Stimulated activated CD4-positive, alpha-beta T cell treated with anti-CD3 and anti-CD28 coated beads, Interleukin-15, amount 100 ng/mL, for 24 hours (primary cell): ENCODE measurements around the gene MXRA7.
A peak's percentile ranks its signal among the peaks of the same experiment; 100 is the strongest.

ENCODE experiments used
- DNase-seq: peaks from one replicate; pipeline ENCODE4 v3.0.0-alpha.2; 2020

The MXRA7 gene

DNA sequence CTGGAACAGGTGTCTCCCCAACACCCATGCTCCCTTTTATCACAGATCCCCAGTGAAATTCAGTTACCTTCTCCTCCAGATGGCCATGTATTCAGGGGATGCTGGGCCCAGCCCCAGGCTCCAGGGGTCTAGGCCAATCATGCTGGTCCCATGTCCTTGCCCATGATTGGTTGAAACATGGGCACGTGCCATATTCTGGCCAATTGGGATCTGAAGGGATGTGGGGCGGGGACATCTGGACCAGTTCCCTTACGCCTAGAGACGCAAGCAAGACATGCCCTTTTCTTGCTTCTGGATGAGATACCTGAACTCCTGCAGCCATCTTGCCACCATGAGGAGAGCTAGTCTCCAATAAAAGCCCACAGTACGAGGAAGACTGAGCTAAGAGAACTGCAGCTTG, 36.2 kb downstream of the MXRA7 start:
- DNase-seq = no peak

DNA sequence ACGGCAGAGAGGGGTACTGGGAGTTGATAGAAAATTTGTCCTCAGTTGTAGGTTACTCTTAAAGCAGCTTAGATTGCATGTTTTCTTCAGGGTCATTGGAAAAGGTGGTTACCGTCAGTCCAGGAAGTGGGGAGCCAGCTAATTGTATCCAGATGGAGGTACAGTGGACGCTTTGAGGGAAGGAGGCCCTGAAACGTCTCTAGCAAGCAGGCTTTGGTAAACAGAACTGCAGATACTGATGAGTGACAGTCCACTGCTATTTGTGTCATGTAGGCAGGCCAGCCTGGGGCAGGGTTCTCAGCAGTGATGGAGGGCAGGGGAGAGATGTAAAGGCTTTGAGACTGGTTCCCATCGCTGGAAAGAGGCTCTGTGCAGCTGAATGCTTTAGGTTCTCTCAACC, 37.0 kb downstream of the MXRA7 start:
- no peak for DNase-seq

DNA sequence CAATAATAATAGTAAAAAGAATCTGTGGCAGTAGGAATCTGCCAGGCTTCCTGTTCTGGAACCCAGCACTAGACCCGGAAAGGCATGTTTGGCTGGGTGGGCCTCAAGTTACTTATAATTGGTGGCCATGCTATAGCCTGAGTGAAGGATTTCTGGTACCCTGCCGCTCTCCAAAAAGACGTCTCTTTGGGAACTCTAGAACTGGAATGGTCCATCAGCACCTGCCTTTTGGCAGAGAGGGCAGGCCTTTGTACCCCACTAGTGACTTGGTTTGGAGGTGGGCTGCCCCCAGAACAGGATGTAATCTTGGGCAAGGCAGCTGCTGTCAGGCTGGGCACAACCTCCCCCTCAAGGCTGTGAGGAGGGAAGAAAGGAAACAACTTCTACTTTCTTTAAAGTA, 37.9 kb downstream of the MXRA7 start:
- no peak for DNase-seq

DNA sequence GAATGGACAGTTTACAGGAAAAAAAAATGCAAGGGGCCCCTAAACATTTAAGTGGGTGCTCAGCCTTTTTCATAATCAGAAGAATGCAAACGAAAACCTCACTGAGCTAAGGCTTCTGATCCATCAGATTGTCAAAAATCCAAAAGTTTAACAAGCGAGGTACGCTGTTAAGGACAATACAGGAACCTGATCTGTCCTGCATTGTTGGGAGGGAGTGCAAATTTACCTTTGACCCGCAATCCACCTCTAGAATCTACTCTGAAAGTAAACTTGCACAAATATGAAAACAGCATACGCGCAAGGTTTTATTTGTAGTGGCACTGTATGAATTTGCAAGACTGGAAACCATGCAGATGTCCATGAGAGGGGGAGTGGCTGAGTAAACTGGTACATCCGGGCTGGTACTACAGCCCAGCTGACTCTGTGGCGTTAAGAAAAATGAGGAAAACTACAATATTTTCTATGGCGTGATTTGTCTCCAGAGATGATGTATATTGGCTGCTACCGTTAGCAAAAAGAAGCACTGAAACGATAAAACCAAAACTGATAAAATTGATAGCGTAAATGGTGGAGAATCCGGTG, 38.4 kb downstream of the MXRA7 start:
- no peak for DNase-seq

DNA sequence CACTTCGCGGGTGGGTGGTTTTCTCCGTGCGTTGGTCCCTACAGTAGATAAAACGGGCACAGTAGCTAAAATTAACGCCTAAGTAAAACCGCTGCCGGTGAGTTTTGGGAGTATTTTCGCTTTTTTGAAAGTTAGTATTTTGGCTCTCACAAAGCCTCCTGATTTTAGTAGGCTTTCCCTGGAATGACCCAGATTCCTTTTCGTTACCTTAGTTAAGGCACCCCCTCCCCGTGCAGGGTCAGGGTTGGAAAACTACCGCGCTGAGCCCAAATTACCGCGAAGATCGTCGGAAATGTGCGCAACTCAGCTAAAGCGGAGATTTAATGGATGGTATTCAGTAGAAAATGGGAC, 38.9 kb downstream of the MXRA7 start:
- DNase-seq = no peak

DNA sequence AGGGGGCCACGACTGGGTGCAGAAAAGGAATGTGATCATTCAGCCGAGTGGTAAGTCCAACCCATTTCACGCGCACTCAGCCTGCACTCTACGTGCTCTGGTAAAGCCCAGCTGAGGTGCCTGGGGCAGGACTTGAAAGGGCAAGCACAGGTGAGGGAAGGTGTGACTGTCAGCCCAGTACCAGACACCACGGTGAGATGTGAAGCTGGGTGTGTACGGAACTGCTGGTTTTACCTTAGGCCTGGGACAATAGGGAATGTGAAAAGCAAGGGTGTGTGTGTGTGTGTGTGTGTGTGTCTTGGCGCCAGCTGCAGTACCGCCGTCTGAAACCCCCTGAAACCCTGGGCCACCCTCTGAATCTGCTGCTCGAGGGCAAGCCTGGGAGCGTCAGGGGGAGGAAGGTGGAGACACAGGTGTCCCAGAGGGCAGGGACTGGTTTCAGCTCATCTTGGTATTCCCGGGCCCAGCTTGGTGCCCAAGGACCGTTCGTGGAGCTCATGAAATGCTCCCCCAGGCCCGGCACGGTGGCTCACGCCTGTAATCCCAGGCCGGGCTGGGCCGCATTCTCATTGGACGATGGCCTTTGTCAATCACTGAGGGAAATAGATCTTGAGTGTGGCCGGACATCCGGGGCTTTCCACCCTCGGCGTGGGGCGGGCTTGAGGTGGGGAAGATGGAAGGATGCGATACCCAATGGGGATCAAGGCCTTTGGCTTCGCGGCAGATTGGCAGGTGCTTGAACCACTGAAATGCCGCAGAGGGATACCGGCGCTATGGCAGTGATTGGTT, 39.4 kb downstream of the MXRA7 start:
- peak; percentile 100 for DNase-seq

DNA sequence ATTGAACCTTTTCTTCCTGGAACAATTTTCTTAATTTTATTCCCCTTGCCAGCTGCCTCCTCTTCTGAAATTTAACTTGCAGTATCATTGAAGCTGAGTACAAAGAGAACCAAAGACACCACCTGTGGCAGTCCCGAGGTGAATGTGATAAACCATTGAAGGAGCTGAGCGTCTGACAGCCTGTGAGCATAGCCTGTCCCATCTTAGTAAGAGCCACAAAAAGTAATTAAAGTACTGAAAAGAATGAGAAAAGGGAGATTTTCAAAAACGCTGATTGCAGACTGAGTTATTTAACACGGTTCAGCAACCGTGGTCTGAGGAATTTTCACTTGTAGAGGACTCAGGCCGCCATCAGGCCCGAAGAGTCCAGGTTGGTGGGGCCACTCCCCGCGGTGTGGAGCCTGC, 40.0 kb downstream of the MXRA7 start:
- no peak for DNase-seq

DNA sequence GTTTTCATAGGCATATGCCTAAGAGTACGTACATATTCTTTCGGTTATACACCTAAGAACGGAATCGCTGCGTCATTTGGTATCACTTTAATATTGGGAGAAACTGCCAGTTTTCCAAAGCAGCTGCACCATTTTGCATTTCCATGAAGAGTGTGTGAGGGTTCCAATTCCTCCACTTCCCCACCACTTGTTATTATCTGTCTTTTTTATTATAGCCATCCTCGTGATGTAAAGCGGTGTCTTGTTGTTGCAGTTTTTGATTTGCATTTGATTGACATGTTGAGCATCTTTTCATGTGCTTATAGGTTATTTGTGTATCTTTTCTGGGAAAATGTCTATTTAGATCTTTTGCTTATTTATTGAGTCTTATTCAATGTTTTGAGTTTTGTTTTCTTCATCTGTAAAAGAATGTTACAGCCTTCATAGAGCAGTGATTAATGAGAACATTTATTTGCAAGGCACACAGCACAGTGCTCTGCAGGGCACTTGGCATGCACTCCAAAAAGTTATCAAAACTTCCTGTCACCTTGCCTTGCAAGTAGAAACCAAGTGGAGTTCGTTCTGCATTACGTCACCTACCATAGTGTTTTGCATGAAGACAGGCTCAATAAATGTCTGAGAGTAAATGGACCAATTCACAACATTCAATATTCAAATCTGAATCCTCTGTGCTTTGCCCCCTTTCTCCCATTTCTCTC, 40.6 kb downstream of the MXRA7 start:
- DNase-seq = no peak

DNA sequence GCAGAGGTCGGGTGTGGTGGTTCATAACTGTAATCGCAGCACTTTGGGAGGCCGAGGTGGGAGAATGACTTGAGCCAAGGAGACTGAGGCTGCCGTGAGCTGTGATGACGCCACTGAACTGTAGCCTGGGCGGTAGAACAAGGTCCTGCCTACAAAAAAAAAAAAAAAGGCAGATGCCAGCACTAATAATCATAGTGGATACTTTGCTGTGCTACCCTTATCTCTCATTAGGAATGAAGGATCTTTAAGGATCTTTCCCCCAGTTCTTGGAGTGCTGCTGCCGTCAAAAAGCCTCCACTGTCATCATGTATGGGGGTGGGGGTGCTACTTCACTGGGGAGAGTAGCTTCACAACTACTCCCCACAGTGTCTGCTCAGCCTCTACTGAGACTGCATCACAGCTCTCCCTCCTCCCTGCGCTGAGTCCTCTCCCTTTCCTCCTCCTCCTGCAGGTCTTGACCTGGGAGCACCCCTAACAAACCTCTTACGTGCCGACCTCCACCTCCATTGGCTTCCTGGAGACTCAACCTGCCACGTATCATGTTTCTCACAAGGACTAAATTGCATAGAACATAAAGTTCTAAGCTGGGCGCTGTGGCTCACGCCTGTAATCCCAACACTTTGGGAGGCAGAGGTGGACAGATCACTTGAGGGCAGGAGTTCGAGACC, 42.8 kb downstream of the MXRA7 start:
- DNase-seq = no peak

DNA sequence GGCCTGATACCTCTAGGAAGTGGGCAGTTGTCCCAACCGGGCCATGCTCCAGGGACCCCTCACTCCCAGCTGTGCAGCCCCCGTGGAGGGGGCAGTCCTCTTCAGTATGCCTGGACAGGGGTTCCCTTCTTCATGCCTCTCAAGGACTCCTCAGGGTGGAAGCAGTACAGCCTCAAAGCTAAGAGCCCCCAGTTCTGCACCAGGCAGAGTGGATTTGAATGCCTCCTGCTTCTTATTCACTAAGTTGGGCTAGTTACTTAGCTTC, 43.3 kb downstream of the MXRA7 start:
- DNase-seq = no peak

DNA sequence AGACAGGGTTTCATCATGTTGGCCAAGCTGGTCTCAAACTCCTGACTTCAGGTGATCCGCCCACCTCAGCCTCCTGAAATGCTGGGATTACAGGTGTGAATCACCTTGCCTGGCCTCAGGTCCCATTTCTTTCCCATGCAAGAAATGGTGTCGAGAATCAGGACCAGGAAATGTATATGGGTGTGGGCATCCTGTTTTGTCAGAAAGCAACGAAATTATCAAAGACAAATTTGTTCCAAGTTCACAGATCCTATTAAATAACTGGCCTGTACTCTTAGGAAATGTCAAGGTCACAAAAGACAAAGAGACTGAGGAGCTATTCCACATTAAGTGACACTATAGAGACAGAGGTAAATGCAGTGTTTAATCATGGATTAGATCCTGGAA, 50.1 kb downstream of the MXRA7 start:
- DNase-seq = no peak

DNA sequence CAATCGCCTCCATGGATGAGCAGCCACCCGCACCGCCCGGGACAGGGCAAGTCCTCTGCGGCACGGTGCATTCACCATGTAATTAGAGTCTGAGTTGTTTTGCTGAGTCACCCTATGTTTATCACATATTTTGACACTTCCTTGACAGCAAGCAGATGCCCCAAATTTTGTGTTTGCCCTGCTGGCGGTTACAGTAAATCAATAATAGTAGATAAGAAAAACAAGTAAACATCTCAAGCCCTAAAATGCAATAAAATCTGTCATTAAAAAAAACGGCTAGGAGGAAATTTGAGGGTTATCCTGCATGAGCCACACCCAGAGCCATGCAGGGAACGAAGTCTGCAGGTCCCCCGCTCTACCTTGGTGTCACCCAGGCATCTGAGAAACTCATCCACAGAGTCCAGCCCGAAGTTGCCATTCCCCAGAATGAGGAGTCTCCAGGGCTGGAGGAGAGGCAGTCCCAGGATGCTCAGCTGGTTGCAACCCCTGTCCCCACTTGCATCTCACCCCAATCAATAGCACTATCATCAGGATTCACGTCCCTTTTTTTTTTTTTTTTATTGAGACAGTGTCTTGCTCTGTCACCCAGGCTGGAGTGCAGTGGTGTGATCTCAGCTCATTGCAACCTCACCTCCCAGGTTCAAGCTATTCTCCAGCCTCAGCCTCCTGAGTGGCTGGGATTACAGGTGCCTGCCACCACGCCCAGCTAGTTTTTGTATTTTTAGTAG, 50.7 kb downstream of the MXRA7 start:
- no peak for DNase-seq

DNA sequence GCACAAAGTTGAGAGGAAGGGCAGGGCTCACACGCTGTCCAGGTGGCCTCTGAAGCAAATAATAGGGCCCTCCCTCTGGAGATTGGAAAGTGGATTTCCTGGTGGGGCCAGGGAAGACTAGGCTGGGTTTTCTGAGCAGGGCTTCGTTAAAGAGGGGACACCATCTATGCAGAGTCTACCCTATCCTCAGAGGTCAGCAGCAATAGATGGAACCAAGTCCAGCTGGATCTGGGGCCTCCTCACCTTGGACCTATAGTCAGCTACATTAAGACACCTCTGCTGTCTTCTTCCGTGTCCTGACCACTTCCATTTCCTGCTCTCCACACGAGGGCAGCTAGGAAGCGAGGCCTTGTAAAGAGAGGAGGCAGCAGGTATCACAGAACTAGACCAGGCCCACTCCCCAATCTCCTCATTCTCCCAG, 52.5 kb downstream of the MXRA7 start:
- DNase-seq = no peak

DNA sequence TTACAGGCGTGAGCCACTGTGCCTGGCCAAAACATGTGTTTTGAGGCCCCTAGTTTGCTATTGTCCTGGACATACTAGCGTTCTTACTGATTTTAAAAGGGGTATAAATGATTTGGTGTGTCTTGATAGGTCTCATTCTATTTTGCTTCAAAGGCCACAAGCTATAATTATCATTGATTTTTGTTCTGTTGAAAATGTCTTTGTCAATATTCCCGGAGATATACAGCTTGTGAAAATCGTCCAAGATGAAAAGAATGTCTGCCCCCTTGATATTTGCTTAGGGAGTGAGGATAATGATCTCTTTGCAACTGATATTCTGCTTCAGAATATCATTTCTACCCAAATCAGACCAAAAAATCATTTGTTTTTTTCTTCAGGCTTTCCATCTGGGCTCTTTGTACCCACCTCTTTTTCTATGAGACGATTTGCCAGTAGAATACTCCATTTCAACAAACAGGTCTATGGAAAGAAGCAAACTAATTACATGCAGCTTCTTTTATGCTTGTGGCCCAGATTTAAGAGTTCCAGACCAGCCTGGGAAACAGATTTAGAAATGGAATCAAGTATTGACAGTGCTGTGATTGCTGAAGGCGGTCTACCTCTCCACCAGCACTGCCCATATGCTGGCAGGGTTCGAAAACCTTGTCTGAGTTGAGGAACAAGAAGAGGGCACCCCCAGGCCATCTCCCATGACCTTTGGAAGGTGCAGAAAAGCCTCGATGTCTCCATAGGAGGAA, 53.1 kb downstream of the MXRA7 start:
- DNase-seq = no peak

DNA sequence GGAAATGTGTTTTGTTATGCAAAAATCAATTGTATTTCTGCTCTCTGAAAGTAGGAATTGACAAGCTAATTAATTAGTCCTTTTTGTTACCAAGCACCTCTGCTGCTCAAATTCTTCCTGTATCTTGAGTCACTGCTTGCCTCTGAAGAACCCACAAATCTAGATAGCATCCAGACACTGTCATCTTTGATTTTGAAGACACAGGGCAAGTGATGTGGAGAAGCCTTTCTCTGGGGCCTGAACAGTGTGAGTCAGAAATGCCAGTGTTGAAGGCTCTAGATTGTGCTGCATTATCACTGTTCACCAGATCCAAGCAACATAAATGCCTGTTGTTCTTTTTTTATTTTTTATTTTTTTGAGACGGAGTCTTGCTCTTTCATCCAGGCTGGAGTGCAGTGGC, 56.4 kb downstream of the MXRA7 start:
- DNase-seq = no peak

DNA sequence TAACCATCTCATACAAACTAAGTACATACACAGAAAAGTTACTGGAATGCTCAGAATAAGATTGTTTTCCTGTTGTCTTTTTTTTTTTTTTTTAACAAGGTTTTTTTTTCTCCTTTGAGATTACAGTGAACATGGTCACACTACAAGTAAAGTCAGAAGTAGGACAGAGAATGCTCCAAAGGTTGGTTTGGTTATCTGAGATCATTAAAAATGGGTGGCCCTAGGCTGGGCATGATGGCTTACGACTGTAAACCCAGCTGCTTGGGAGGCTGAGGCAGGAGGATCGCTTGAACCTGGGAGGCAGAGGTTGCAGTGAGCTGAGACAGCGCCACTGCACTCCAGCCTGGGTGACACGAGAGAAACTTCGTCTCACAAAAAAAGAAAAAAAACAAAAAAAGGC, 60.3 kb downstream of the MXRA7 start:
- DNase-seq = no peak

DNA sequence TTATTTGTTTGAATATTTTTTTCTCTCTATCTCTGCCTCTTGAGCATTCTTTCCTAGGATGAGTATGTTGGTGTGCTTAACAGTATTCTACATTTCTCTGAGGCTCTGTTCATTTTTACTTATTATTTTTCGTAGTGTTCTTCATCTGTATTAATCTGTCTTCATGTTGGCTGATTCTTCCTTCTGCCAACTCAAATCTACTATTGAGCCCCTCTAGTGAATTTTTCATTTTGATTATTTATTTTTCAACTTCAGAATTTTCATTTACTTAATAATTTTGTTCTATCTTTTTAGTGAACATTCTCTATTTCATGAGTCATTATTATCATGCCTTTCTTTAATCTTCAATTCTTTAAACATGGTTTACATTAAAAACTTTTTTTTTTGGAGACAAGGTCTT, 64.1 kb downstream of the MXRA7 start:
- DNase-seq = no peak

DNA sequence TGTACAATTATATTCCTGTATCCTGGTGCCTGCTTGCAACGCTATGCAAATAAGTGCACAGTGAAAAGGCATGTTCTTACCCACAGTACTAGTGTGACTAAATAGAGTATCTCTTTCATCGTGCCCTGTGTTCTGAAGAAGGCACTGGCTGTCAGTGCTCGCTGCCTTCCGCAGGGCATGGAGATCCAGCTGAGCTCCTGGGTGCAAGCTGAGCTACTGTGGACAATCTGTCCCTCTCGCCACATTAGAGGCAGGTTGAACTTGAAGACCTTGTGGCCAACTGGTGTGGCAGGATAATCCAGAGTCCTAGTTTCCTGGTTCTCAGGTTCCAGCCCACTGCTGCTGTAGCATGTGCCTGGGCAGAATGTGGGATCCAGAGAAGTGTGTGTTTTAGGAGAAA, 65.3 kb downstream of the MXRA7 start:
- no peak for DNase-seq

DNA sequence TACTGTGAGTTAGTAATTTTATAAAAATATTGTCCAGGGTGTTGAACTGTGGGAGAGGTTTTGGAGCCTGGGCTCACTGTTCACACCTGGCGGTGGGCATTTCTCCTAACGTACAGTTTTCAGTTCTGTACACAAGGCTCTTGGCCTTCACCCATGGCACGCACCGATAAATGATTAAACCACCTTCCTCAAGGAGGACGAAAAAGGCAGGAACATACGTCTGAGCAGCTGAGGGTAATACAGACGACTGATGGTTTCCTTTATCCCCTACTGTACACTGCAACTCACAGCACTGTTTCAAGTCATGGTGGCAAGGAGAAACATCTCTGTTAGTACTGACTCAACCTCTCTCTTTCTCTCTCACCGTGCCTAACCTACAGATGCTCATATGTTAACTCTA, 65.8 kb downstream of the MXRA7 start:
- no peak for DNase-seq

DNA sequence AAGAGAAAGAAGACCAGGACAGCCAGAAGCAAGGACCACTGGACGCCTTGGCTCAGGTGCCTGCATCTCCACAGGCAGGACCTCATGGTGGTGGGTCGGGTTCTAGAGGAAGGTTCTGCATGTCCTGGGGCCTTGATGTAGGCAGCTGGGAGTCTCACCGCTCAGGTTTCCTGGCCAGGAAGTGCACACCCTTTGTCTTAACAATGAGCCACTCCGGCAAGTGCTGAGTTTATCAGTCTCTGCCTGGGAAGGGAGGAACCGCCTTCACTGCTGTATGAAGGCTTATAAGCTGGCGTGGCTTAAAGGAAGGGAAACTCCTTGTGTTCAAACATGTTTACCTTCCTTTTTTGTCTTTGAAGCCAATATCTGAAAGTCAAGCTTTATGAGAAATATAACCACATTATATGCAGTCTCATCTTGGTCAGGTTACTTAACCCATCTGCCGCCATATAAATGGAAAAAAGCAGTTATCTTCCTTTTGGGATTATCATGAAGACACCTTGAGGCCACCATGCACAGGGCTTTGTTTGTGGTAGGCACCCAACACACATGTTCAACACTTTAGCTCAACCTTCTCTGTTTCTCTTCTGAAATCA, 67.1 kb downstream of the MXRA7 start, which contains the start of gene ST6GALNAC1:
TSS of gene ST6GALNAC1 (minus strand) at position 205 of the 596 bp plus-strand sequence. CDS start at position 86, 119 bp downstream.
- peak; percentile 27 for DNase-seq

DNA sequence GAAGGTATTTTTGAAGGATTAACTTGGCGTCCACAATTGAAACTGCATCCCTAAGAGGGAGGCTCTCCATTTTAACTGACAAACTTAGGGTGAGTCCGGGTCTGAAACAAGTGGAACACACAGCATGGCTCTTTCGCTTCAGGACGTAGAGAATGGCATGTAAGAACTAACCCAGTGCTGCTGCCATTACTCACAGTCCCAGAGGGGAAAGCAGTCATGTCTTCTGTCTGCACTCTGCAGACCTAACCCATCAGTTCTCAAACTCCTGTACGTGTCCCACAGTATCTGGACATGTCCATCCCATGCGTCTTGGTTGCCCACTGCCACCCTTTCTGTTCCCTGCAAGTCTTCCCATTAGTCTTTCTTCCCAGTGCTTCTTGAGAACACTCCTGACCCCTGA, 67.8 kb downstream of the MXRA7 start:
- DNase-seq = no peak

DNA sequence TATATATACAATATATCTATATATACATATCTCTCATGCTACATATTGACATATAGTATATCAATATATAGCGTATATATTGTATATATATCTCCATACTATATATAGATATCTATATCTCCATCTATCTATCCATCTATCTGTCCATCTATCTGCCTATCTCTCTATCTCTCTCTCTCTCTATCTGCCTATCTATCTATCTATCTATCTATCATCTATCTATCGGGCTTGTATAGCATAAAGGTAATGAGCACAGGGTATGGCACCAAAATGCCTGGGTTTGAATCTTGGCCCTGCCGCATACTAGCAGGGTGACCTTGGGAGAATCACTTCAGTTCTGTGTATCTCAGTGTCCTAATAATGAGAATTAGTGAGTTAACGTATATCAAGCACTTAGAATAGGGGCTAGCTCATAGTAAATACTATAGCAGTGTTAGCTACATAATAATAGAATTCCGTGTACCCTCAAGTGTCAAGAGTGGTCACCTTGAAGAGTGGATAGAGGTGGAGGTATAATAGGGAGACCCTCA, 68.7 kb downstream of the MXRA7 start:
- DNase-seq = no peak
